GM18498 (cell line): ENCODE measurements around the gene PGBD2.
"Not testable (repeated sequence)": the region's sequence is repeated elsewhere in the genome, so short reads cannot be mapped to it uniquely, and the experiment has no call there.

ENCODE experiments used
- ATAC-seq: cut with Tn5 transposase; IDR thresholded peaks from one replicate; pipeline ENCODE4 v1.9.1; 2021; ENCODE audit warnings: mild to moderate bottlenecking, moderate library complexity; ENCODE audit not compliant: unreplicated experiment

Gene PGBD2

DNA sequence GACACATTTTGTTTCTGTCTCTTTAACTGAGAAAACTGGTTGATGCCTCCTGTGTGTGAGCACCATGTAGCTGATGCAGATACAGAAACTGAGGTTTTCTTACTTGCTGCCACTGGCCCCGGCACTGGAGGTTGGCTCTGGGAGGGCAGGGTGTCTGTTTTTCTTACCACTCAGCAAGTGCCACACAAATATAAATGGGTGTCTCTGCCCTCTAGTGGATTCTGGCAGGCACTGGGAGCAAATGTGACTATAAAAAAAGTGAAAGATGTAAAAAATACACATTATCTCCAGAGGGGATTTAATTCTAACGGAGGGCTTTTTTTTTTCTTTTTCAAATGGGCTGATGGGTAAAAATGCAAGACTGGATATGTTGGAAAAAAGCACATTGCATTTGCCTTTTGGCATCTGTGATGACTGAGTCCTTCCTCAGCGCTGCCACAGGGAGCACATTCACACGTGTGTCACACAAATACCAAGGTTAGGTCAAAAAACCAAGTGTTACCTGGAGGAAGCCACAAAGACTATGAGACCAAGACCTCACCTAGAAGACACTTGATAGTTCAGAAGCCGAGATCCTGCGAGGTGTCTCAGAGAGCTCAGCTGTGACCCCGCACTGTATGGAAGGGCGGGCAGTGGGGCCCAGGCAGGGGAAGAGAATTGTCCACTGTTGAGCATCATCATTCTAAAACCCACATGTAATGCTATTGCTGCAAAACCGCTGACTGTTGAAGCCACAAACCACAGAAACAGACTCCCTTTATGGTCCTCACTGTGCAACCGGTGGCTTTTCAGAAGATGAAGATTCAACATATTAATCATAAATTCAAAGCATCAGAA is 18.9 kb downstream of the PGBD2 start:
- ATAC-seq = peak; percentile 97

DNA sequence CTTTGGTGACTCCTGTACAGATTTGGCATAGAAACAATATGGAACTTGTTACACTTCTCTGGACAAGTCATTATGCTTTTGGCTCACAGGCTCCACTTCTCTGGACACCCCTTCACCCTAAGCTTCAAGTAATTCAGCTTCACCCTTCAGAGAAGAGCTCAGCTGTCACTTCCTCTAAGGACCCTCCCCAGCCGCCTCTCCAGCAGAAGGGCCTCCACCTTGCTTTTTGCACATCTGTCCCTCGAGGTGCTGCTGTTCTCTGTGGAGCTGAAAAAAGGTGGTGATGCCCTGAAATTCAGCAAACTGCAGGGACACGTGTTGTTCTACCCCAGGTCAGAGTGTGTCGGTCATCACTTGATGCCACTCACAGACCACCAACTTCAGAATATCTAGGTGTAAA is 19.8 kb downstream of the PGBD2 start:
- not testable (repeated sequence) for ATAC-seq

DNA sequence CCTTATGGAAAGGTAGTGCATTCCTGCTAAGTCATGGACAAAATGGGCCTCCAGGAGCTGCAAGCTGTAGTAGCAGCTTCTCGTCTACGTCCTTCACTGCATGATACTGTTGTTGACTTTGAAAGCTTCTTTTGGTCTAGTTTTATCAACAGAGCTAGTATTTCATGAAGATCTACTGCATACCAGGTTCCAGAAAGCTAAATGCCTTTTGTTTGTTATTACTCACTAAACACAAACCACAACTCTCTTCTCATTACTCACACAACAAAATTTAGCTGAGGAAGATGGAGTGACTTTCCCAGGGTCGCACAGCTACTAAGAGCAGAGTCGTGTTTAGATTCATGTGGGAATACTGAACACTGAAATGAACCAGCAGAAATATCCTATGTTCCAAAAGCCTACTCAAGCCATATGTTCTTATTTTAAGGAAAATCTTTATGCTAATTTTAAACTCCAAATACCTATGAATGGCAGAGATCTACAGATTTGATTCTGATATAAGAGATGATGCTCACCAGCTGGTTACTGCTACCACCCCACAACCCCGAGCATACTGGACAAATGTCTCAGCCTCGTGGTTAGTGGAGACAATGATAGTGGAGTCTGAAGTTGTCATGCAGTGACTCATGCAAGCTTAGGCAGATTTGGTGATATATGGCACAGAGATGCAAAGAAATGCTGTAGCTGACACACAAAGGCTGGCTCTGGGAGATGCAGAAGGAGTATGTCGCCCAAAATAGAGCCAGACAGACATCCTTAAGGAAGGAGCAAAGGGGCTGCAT is 20.6 kb downstream of the PGBD2 start:
- no peak for ATAC-seq

DNA sequence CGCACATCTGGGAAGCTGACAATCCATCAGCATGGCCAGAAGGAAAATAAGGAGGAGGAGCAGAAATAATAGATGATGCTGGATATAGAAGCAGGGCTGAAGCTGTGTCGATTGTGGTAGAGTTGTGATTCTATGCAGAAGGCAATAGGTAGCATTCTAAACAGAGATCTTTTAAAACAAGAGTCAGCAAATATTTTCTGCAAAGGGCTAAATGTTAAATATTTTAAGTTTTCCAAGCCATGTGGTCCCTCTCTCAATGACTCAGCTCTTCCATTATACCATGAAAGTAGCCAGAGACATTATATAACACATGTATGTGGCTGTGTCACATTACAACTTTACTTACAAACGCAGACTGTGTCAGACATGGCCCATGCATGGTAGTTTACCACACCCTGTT is 21.2 kb downstream of the PGBD2 start:
- not testable (repeated sequence) for ATAC-seq

DNA sequence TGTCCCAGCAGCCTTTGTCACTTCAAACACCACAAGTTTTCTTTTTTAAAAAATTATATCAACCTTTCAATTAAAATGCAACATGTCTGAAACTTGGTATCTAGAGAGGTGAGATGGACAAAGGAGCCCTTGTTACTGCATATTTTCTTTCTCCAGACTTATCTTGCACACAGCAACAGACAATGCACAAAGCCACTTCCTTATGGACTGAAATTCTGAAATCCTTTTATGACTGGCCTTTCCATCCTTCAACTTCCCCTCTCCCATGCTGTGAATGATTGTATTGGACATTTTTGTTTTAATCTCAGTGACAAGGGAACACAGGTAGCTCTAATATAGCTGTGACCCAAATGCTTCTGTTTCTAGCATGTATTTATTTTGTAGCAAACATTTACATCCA is 22.1 kb downstream of the PGBD2 start:
- not testable (repeated sequence) for ATAC-seq

DNA sequence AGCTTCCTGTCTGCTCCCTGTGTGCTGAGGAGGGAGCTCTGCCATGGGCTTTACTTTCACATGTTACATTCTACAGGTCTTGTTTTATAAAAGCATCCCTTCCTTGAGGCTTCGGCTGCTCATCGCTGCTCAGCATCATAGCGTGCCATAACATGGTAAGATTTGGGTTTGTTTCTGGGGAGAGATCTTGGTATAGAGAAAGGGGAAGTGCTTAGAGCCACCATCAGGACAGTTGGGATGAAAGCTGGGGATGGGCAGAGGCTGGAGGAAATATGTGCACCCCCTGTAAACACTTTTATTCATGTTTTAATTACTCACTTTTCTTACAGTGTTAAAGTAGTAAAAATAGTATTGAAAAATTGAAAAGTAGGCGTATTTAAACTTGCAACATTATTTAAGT is 24.0 kb downstream of the PGBD2 start:
- ATAC-seq = not testable (repeated sequence)

DNA sequence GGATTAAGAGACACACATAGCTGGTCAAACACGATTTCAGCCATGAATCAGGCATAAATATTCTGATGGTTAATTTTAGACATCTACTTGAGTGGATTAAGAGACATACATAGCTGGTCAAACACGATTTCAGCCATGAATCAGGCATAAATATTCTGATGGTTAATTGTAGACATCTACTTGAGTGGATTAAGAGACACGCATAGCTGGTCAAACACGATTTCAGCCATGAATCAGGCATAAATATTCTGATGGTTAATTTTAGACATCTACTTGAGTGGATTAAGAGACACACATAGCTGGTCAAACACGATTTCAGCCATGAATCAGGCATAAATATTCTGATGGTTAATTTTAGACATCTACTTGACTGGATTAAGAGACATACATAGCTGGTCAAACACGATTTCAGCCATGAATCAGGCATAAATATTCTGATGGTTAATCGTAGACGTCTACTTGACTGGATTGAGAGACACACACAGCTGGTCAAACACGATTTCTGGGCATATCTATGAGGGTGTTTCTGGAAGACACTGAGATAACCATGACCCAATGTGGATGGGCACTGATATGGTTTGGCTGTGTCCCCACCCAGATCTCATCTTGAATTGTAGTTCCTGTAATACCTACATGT is 32.3 kb downstream of the PGBD2 start:
- not testable (repeated sequence) for ATAC-seq

DNA sequence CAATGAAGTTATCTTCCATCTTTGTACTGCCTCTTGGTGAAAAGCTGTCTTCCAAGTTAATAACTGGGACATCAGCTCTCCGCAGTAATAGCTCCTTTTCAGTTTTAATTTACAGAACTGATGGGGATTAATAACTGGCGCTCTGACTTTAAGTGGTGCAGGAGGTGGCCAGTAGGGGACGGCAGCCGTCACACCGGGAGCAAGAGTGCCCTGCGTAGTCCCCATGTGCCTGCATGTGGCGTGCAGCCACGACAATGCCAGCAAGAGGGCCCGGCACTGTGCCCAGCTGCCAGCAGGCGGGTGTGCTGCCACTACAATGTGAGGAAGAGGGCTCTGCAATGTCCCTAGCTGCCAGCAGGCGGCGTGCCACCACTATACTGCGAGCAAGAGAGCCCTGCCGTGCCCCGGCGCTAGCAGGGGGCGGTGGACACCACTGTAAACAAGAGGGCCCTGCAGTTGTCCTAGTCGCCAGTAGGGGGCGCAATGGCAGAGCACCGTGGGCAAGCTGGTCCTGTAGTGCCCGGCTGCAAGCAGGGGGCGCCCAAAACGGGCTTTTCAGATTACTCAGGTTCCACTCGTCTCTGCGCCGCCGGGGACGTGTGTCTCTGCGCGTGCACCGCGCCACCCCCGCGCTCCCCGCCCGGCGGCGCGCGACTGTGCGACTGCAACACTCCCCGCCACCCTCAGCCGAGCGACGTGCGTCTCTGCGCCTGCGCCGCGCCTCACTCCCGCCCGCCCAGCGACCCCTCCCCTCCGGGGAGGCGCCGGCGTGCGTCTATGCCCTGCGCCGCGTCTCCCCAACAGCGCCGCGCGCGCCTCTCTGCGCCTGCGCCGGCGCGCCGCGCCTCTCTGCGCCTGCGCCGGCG is 38.3 kb downstream of the PGBD2 start:
- ATAC-seq = not testable (repeated sequence)

DNA sequence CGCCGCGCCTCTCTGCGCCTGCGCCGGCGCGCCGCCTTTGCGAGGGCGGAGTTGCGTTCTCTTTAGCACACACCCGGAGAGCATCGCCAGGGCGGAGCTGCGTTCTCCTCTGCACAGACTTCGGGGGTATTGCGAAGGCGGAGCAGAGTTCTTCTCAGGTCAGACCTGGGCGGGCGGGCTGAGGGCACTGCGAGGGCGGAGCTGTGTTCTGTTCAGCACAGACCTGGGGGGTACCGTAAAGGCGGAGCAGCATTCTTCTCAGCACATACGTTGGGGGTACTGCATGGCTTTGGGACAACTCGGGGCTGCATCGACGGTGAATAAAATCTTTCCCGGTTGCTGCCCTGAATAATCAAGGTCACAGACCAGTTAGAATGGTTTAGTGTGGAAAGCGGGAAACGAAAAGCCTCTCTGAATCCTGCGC is 39.0 kb downstream of the PGBD2 start:
- ATAC-seq = not testable (repeated sequence)

DNA sequence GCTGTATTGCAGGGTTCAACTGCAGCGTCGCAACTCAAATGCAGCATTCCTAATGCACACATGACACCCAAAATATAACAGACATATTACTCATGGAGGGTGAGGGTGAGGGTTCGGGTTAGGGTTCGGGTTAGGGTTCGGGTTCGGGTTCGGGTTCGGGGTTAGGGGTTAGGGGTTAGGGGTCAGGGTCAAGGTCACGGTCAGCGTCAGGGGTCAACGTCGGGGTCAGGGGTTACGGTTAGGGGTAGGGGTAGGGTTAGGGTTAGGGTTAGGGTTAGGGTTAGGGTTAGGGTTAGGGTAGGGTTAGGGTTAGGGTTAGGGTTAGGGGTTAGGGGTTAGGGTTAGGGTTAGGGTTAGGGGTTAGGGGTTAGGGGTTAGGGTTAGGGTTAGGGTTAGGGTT is 39.4 kb downstream of the PGBD2 start:
- ATAC-seq = not testable (repeated sequence)

DNA sequence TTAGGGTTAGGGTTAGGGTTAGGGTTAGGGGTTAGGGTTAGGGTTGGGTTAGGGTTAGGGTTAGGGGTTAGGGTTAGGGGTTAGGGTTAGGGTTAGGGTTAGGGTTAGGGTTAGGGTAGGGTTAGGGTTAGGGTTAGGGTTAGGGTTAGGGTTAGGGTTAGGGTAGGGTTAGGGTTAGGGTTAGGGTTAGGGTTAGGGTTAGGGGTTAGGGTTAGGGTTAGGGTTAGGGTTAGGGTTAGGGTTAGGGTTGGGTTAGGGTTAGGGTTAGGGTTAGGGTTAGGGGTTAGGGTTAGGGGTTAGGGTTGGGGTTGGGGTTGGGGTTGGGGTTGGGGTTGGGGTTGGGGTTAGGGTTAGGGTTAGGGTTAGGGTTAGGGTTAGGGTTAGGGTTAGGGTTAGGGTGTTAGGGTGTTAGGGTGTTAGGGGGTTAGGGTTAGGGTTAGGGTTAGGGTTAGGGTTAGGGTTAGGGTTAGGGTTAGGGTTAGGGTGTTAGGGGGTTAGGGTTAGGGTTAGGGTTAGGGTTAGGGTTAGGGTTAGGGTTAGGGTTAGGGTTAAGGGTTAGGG is 39.9 kb downstream of the PGBD2 start:
- ATAC-seq = not testable (repeated sequence)
